IPS DF 4.7 (cell line): ENCODE results near the gene ACTRT2.

ENCODE experiments used
- DNase-seq: peaks from one replicate; pipeline ENCODE4 v3.0.0-alpha.2; 2013; ENCODE audit warnings: low spot score; ENCODE audit errors: extremely low read depth

ACTRT2 gene

GRCh38 chr1:3031401-3032221, 10.3 kb downstream of the ACTRT2 start:
- no peak for DNase-seq

GRCh38 chr1:3032371-3033039, 11.2 kb downstream of the ACTRT2 start:
- DNase-seq: no peak

GRCh38 chr1:3033040-3033789, 11.9 kb downstream of the ACTRT2 start:
- DNase-seq: no peak

- DNase-seq: no peak
Observed at GRCh38 chr1:3033790-3034090, 12.5 kb downstream of the ACTRT2 start.

- DNase-seq: no peak
Observed at GRCh38 chr1:3034162-3034561, 12.9 kb downstream of the ACTRT2 start.

GRCh38 chr1:3034728-3035562, 13.7 kb downstream of the ACTRT2 start:
- DNase-seq: no peak

GRCh38 chr1:3035563-3036446, 14.5 kb downstream of the ACTRT2 start:
- DNase-seq: no peak

GRCh38 chr1:3036447-3037280, 15.4 kb downstream of the ACTRT2 start:
- DNase-seq: no peak

GRCh38 chr1:3037281-3038040, 16.2 kb downstream of the ACTRT2 start:
- no peak for DNase-seq

GRCh38 chr1:3038113-3038551, 16.9 kb downstream of the ACTRT2 start:
- DNase-seq: no peak

- DNase-seq: no peak
Observed at GRCh38 chr1:3038571-3039181, 17.4 kb downstream of the ACTRT2 start.

- no peak for DNase-seq
Observed at GRCh38 chr1:3040004-3040403, 18.7 kb downstream of the ACTRT2 start.

GRCh38 chr1:3042481-3042880, 21.2 kb downstream of the ACTRT2 start:
- no peak for DNase-seq

- DNase-seq: no peak
Observed at GRCh38 chr1:3049164-3049563, 27.9 kb downstream of the ACTRT2 start.

- DNase-seq: no peak
Observed at GRCh38 chr1:3049905-3050304, 28.6 kb downstream of the ACTRT2 start.

- no peak for DNase-seq
Observed at GRCh38 chr1:3050603-3051002, 29.3 kb downstream of the ACTRT2 start.

GRCh38 chr1:3051270-3052268, 30.3 kb downstream of the ACTRT2 start:
- no peak for DNase-seq
